Measurements from ENCODE around the gene COL23A1. TPM values are rescaled to one million over a fixed set of nuclear protein-coding genes. Genes with fewer than 3 reads are reported as not detected.

The COL23A1 gene
- total and polyA plus RNA-seq, 2 of the 13 experiments (the other 11 are each of a cell fraction or from before 2014, with no cell fraction given) = not detected

- no peak for ATAC-seq
- WGBS (ENCODE audit: low lambda C conversion rate) = 0% methylated on average over 6 of the region's 6 CpGs
- no peak for DNase-seq (ENCODE audit: low spot score)
- no TSS peak for BruUV-seq (replicated peaks)
- Histone ChIP-seq H3K4me1 (ENCODE audit: insufficient read depth, low read length) (no peaks in the 10 kb centered on the region), H3K36me3 (replicated peaks in 1 of 2; ENCODE audit: control insufficient read depth in 1 of 2, insufficient read depth in 2 of 2, low read length in 2 of 2) (no peaks in the 10 kb centered on the region), H2AFZ (ENCODE audit: low read length) (no peak overlapping the region), H3K27me3 (ENCODE audit: control insufficient read depth in 1 of 2, insufficient read depth in 2 of 2, low read length in 2 of 2) (peaks cover 3 to 39% of the 10 kb centered on the region in 2 experiments; a peak in 3 of 5 replicates), H3K9ac (ENCODE audit: insufficient read depth, low read depth, low read length) (no peak overlapping the region), H3K4me3 (replicated peaks in 1 of 3; ENCODE audit: insufficient read depth in 1 of 3, low read depth in 2 of 3, low read length in 3 of 3) (no peak overlapping the region), H4K20me1 (ENCODE audit: insufficient read depth, low read length) (no peaks in the 10 kb centered on the region), H3K9me3 (ENCODE audit: low read length) (no peaks in the 10 kb centered on the region), H3K79me2 (ENCODE audit: insufficient read depth, low read length) (no peaks in the 10 kb centered on the region), H3K4me2 (ENCODE audit: low read depth, low read length) (no peak overlapping the region), H3K27ac (ENCODE audit: extremely low read length, insufficient read depth, low read length) (no peak overlapping the region)
- no peak for TF ChIP-seq ZBTB14 (CRISPR knock-in tag; IDR thresholded peaks at IDR 0.05)
- TF ChIP-seq MAF1 (CRISPR knock-in tag; IDR thresholded peaks at IDR 0.05; ENCODE audit: borderline replicate concordance) = no peak
- no peak for TF ChIP-seq ZNF468 (CRISPR knock-in tag; IDR thresholded peaks at IDR 0.05)
- TF ChIP-seq POLR2A (IDR thresholded peaks at IDR 0.05; ENCODE audit: insufficient read depth in 1 of 2, low read depth in 2 of 2, low read length in 2 of 2) = no peak
- no peak for TF ChIP-seq ADNP (CRISPR knock-in tag; IDR thresholded peaks at IDR 0.05)
- no peak for TF ChIP-seq ZNF704 (CRISPR knock-in tag; IDR thresholded peaks at IDR 0.05; ENCODE audit: borderline replicate concordance)
- no peak for TF ChIP-seq PPARG (CRISPR knock-in tag; conservative IDR thresholded peaks at IDR 0.05)
- no peak for TF ChIP-seq EEA1 (CRISPR knock-in tag; IDR thresholded peaks at IDR 0.05; ENCODE audit: borderline replicate concordance)
- TF ChIP-seq POLR2G (IDR thresholded peaks at IDR 0.05; ENCODE audit: low read depth, low read length) = no peak
- no peak for TF ChIP-seq ZSCAN20 (CRISPR knock-in tag; IDR thresholded peaks at IDR 0.05; ENCODE audit: borderline replicate concordance)
- no peak for TF ChIP-seq BRD4 (CRISPR knock-in tag; IDR thresholded peaks at IDR 0.05)
- no peak for TF ChIP-seq KAT2B (IDR thresholded peaks at IDR 0.05; ENCODE audit: borderline replicate concordance, low read depth, low read length)
- TF ChIP-seq ZFP36L1 (CRISPR knock-in tag; IDR thresholded peaks at IDR 0.05) = no peak
- no peak for TF ChIP-seq LRRFIP1 (CRISPR knock-in tag; conservative IDR thresholded peaks at IDR 0.05)
- TF ChIP-seq U2AF1 (optimal IDR thresholded peaks at IDR 0.05; ENCODE audit: low read depth, low read length) = no peak
- TF ChIP-seq ARID2 (CRISPR knock-in tag; IDR thresholded peaks at IDR 0.05; ENCODE audit: borderline replicate concordance) = no peak
- no peak for TF ChIP-seq FOXA3 (CRISPR knock-in tag; IDR thresholded peaks at IDR 0.05)
- TF ChIP-seq TSC22D2 (CRISPR knock-in tag; IDR thresholded peaks at IDR 0.05; ENCODE audit: borderline replicate concordance) = no peak
- TF ChIP-seq ATF3 (CRISPR knock-in tag; IDR thresholded peaks at IDR 0.05) = no peak
- intact Hi-C loops (cut with micrococcal nuclease; ENCODE audit: unreplicated experiment) (no loop called here), in situ Hi-C loops (cut with HindIII; ENCODE audit: extremely low pct_ligation_motif_present, low pct_unique_long_range_greater_than_20kb) (no loop called here)
- POLR2A ChIA-PET = no interaction called here
- FAIRE-seq = no peak
- CTCF ChIA-PET (ENCODE audit: low intra/inter-chr PET ratio, low total read pairs) = no interaction called here
These were observed 339.9 kb downstream of the COL23A1 start for GRCh38 chr5:178250263-178250662.
